Prostate gland (tissue), 2 donors: ENCODE measurements around the gene MLYCD.
"Not testable (repeated sequence)": the region's sequence is repeated elsewhere in the genome, so short reads cannot be mapped to it uniquely, and the experiment has no call there.

Experiments
- POLR2AphosphoS5 ChIP-seq: sonication (generic); formaldehyde crosslinking; IDR thresholded peaks from one replicate; pipeline ENCODE4 v1.6.1; 2017; ENCODE audit warnings: antibody characterized with exemption
- TF ChIP-seq, protein P1 (sequence below), 4 experiments: fragments of 200-600 bp in 2 of 4; fragments of 450-650 bp in 2 of 4; sonication (generic) in 2 of 4; IDR thresholded peaks; 1 replicate in 3 of 4; 2 replicates in 1 of 4; pipeline ENCODE4 v1.5.1; 2016 to 2019; ENCODE audit warnings: antibody characterized with exemption in 4 of 4, mild to moderate bottlenecking in 2 of 4, moderate library complexity in 2 of 4

DNA sequence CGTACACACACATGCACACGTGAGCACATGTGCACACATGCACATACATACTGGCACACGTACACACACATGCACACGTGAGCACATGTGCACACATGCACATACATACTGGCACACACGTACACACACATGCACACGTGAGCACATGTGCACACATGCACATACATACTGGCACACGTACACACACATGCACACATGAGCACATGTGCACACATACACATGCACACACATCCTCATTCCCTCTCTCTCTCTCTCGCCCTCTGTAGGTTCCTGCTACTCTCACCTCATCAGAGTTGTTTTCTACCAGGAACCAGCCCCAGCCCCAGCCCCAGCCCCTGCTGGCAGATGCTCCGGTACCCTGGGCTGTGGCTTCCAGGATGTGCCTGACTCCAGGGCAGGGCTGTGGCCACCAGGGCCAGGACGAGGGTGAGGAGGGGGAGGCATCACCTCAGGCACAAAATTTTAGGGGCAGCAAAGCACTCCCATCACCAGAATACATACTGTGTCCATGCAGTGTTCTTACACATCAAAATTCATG, 52.0 kb downstream of the MLYCD start:
- TF ChIP-seq, protein P1, sequence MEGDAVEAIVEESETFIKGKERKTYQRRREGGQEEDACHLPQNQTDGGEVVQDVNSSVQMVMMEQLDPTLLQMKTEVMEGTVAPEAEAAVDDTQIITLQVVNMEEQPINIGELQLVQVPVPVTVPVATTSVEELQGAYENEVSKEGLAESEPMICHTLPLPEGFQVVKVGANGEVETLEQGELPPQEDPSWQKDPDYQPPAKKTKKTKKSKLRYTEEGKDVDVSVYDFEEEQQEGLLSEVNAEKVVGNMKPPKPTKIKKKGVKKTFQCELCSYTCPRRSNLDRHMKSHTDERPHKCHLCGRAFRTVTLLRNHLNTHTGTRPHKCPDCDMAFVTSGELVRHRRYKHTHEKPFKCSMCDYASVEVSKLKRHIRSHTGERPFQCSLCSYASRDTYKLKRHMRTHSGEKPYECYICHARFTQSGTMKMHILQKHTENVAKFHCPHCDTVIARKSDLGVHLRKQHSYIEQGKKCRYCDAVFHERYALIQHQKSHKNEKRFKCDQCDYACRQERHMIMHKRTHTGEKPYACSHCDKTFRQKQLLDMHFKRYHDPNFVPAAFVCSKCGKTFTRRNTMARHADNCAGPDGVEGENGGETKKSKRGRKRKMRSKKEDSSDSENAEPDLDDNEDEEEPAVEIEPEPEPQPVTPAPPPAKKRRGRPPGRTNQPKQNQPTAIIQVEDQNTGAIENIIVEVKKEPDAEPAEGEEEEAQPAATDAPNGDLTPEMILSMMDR (IDR thresholded peaks at IDR 0.05): not testable (repeated sequence)
- not testable (repeated sequence) for TF ChIP-seq POLR2AphosphoS5
